ENCODE measurements around the gene BACH1.

GRCh38 chr21:29350246-29350779 is 51.6 kb downstream of the BACH1 start:
- TF ChIP-seq CTCF (IDR thresholded peaks at IDR 0.05; ENCODE audit: insufficient read depth, low read depth, low read length) = no peak
- TF ChIP-seq EZH2 (IDR thresholded peaks at IDR 0.05; ENCODE audit: insufficient read depth, low read length) = no peak

All from astrocyte (in vitro differentiated cells and primary cell).